ENCODE data around the gene HEATR1.
A peak's percentile ranks its signal among the peaks of the same experiment; 100 is the strongest.

HEATR1 gene

GRCh38 chr1:236530959-236531358 is 73.4 kb downstream of the HEATR1 start:
- Histone ChIP-seq H3K36me3 (ENCODE audit: control insufficient read depth in 2 of 2, insufficient read depth in 1 of 2, low read length in 2 of 2) (peaks cover 0 to 3% of the 10 kb centered on the region in 2 experiments; a peak in 1 of 3 replicates), H3K4me3 (ENCODE audit: low read depth, low read length) (no peak overlapping the region), H3K9me3 (ENCODE audit: control insufficient read depth, insufficient read depth, low read depth, low read length) (no peaks in the 10 kb centered on the region), H3K4me1 (ENCODE audit: control insufficient read depth, insufficient read depth, low read length) (peaks cover 2% of the 10 kb centered on the region; the same call in 1 of the 2 replicates), H3K27ac (ENCODE audit: extremely low read depth, low read depth, low read length) (no peak overlapping the region)
- TF ChIP-seq GLIS2 (tag by site-specific recombination; IDR thresholded peaks at IDR 0.05) (no peak), ZNF248 (tag by site-specific recombination; IDR thresholded peaks at IDR 0.05) (no peak), KLF1 (tag by site-specific recombination; IDR thresholded peaks at IDR 0.05) (no peak), ZNF692 (tag by site-specific recombination; IDR thresholded peaks at IDR 0.05) (no peak), SETDB1 (IDR thresholded peaks at IDR 0.05; ENCODE audit: insufficient read length, low read length) (no peak), ZNF211 (tag by site-specific recombination; IDR thresholded peaks at IDR 0.05; ENCODE audit: low read depth) (no peak), ZBTB26 (tag by site-specific recombination; optimal IDR thresholded peaks at IDR 0.05) (no peak), ZNF776 (tag by site-specific recombination; IDR thresholded peaks at IDR 0.05; ENCODE audit: borderline replicate concordance) (no peak), ZSCAN30 (tag by site-specific recombination; IDR thresholded peaks at IDR 0.05) (no peak), ZNF555 (tag by site-specific recombination; conservative IDR thresholded peaks at IDR 0.05) (no peak), KLF16 (tag by site-specific recombination; IDR thresholded peaks at IDR 0.05) (no peak), ZNF521 (tag by site-specific recombination; IDR thresholded peaks at IDR 0.05) (no peak)
- TF ChIP-seq, protein P1, sequence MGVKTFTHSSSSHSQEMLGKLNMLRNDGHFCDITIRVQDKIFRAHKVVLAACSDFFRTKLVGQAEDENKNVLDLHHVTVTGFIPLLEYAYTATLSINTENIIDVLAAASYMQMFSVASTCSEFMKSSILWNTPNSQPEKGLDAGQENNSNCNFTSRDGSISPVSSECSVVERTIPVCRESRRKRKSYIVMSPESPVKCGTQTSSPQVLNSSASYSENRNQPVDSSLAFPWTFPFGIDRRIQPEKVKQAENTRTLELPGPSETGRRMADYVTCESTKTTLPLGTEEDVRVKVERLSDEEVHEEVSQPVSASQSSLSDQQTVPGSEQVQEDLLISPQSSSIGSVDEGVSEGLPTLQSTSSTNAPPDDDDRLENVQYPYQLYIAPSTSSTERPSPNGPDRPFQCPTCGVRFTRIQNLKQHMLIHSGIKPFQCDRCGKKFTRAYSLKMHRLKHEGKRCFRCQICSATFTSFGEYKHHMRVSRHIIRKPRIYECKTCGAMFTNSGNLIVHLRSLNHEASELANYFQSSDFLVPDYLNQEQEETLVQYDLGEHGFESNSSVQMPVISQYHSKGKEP (tag by site-specific recombination; IDR thresholded peaks at IDR 0.05), result no peak
- TF ChIP-seq, protein P2, sequence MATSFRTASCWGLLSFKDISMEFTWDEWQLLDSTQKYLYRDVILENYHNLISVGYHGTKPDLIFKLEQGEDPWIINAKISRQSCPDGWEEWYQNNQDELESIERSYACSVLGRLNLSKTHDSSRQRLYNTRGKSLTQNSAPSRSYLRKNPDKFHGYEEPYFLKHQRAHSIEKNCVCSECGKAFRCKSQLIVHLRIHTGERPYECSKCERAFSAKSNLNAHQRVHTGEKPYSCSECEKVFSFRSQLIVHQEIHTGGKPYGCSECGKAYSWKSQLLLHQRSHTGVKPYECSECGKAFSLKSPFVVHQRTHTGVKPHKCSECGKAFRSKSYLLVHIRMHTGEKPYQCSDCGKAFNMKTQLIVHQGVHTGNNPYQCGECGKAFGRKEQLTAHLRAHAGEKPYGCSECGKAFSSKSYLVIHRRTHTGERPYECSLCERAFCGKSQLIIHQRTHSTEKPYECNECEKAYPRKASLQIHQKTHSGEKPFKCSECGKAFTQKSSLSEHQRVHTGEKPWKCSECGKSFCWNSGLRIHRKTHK (tag by site-specific recombination; IDR thresholded peaks at IDR 0.05), result no peak
- ChIA-PET POLR2A (no interaction called here), CTCF (interaction anchor here (0.6 to 3.1 kb wide), 11 partner anchors 10 to 1216 kb away, joined by 3 to 35 read pairs (median 4); partner anchors contain the start of gene B3GALNT2)

DNA sequence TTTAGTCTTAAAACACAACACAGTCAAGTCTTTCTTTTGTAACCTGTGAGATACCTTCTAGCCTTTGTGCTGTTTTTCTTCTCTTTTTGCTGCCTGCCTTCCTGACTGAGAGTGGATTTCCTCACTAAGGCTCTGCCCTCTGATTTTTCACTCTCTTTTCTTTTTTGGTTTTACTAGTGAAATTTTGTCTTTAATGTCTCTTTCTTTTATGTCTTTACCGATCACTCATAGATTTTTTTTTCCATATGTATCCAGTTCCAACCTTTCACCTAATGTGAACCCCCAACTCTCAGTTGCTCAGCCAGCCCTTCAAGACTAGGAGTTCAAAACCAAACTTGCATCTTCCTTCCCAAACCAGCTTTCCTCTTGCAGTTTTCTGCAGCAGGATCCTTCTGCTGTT is 74.0 kb downstream of the HEATR1 start:
- TF ChIP-seq ZNF248 (tag by site-specific recombination; IDR thresholded peaks at IDR 0.05) (no peak), ZNF560 (tag by site-specific recombination; IDR thresholded peaks at IDR 0.05; ENCODE audit: borderline replicate concordance) (no peak), ZNF426 (tag by site-specific recombination; IDR thresholded peaks at IDR 0.05) (no peak), PRDM1 (tag by site-specific recombination; IDR thresholded peaks at IDR 0.05) (peak; percentile 98), ZNF423 (tag by site-specific recombination; IDR thresholded peaks at IDR 0.05) (no peak), ZNF433 (tag by site-specific recombination; IDR thresholded peaks at IDR 0.05; ENCODE audit: low read depth) (no peak), ZNF473 (tag by site-specific recombination; IDR thresholded peaks at IDR 0.05) (no peak)
- TF ChIP-seq, protein P3, sequence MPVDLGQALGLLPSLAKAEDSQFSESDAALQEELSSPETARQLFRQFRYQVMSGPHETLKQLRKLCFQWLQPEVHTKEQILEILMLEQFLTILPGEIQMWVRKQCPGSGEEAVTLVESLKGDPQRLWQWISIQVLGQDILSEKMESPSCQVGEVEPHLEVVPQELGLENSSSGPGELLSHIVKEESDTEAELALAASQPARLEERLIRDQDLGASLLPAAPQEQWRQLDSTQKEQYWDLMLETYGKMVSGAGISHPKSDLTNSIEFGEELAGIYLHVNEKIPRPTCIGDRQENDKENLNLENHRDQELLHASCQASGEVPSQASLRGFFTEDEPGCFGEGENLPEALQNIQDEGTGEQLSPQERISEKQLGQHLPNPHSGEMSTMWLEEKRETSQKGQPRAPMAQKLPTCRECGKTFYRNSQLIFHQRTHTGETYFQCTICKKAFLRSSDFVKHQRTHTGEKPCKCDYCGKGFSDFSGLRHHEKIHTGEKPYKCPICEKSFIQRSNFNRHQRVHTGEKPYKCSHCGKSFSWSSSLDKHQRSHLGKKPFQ (tag by site-specific recombination; IDR thresholded peaks at IDR 0.05), result no peak
- Histone ChIP-seq H3K4me1 (ENCODE audit: control insufficient read depth, insufficient read depth, low read length) (no peaks in the 10 kb centered on the region; the same call in 1 of the 2 replicates), H3K9me3 (ENCODE audit: control insufficient read depth, insufficient read depth, low read depth, low read length) (no peaks in the 10 kb centered on the region), H3K27ac (ENCODE audit: extremely low read depth, low read depth, low read length) (no peak overlapping the region), H3K36me3 (ENCODE audit: control insufficient read depth in 2 of 2, insufficient read depth in 1 of 2, low read length in 2 of 2) (peaks cover 0 to 3% of the 10 kb centered on the region in 2 experiments; a peak in 1 of 3 replicates), H3K4me3 (ENCODE audit: low read depth, low read length) (no peak overlapping the region)
- ChIA-PET POLR2A (no interaction called here), CTCF (interaction anchor here (0.6 to 3.1 kb wide), 7 partner anchors 11 to 424 kb away, joined by 3 to 35 read pairs (median 5); no protein-coding TSS in a partner anchor)

All from HEK293 (cell line).